B cell (primary cell): ENCODE results near the gene TRABD.

ENCODE experiments used
- EZH2 ChIP-seq: IDR thresholded peaks from 2 replicates; pipeline ENCODE4 v1.6.1; 2012; ENCODE audit warnings: borderline replicate concordance, low read depth, mild to moderate bottlenecking, moderate library complexity, low read length; ENCODE audit not compliant: insufficient read depth, poor library complexity, severe bottlenecking
- TF ChIP-seq, protein P1 (sequence below): fragments of 200-600 bp; IDR thresholded peaks from one replicate; pipeline ENCODE4 v1.8.0; 2022; ENCODE audit warnings: antibody characterized with exemption, mild to moderate bottlenecking

GRCh38 chr22:50219800-50220602 is 34.3 kb downstream of the TRABD start:
- no peak for TF ChIP-seq EZH2
- TF ChIP-seq, protein P1, sequence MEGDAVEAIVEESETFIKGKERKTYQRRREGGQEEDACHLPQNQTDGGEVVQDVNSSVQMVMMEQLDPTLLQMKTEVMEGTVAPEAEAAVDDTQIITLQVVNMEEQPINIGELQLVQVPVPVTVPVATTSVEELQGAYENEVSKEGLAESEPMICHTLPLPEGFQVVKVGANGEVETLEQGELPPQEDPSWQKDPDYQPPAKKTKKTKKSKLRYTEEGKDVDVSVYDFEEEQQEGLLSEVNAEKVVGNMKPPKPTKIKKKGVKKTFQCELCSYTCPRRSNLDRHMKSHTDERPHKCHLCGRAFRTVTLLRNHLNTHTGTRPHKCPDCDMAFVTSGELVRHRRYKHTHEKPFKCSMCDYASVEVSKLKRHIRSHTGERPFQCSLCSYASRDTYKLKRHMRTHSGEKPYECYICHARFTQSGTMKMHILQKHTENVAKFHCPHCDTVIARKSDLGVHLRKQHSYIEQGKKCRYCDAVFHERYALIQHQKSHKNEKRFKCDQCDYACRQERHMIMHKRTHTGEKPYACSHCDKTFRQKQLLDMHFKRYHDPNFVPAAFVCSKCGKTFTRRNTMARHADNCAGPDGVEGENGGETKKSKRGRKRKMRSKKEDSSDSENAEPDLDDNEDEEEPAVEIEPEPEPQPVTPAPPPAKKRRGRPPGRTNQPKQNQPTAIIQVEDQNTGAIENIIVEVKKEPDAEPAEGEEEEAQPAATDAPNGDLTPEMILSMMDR = no peak
